ENCODE measurements around the gene JAG2. TPM values are rescaled to one million over a fixed set of nuclear protein-coding genes. Genes with fewer than 3 reads are reported as not detected.

Gene JAG2
- total and polyA plus RNA-seq, 2 of the 4 experiments (the other 2 are of a cell fraction), result 0.18 to 0.58 TPM

GRCh38 chr14:105209646-105210045, 41.1 kb upstream of the JAG2 start:
- H2AK5ac ChIP-seq (ENCODE audit: low read depth, low read length), result no peak overlapping the region
- 96% methylated on average over 8 of the region's 16 CpGs; no CpG with 5 or more reads in 1 of the 2 experiments for WGBS, 2 experiments (ENCODE audit: extremely low coverage in 2 of 2, insufficient read length in 1 of 2)
- no peak overlapping the region for H2BK120ac ChIP-seq (ENCODE audit: low read depth, low read length)
- no peak overlapping the region for H3K56ac ChIP-seq (ENCODE audit: extremely low read depth, insufficient read depth, low read length)
- no TSS peak for BruUV-seq (replicated peaks)
- H4K8ac ChIP-seq (ENCODE audit: low read depth in 2 of 2, low read length in 2 of 2), result no peak overlapping the region
- no peak overlapping the region for H2BK5ac ChIP-seq (ENCODE audit: low read depth, low read length, poor library complexity, severe bottlenecking)
- H3K79me1 ChIP-seq (ENCODE audit: low read depth in 1 of 2, low read length in 2 of 2), result no peaks in the 10 kb centered on the region
- H3K4me2 ChIP-seq (ENCODE audit: low read depth, low read length), result no peak overlapping the region
- H3K4ac ChIP-seq (ENCODE audit: low read depth, low read length), result no peak overlapping the region
- no peak overlapping the region for H3K4me3 ChIP-seq (ENCODE audit: insufficient read depth, low read depth, low read length)
- H4K20me1 ChIP-seq (ENCODE audit: insufficient read depth, low read length), result peaks cover 3% of the 10 kb centered on the region; the same call in 1 of the 2 replicates
- DNase-seq (no peak), ATAC-seq (ENCODE audit: low read depth) (no peak)
- no peak overlapping the region for H3K27ac ChIP-seq (ENCODE audit: insufficient read depth, low read length)
- no peaks in the 10 kb centered on the region; the same call in 1 of the 2 replicates for H3K4me1 ChIP-seq (ENCODE audit: control insufficient read depth, insufficient read depth, low read length)
- H3K9ac ChIP-seq (ENCODE audit: low read depth, low read length), result no peak overlapping the region
- H4K5ac ChIP-seq (ENCODE audit: low read depth, low read length), result no peak overlapping the region
- no peaks in the 10 kb centered on the region for H3K9me3 ChIP-seq (ENCODE audit: control insufficient read depth, insufficient read depth, low read length)
- peaks cover 14% of the 10 kb centered on the region for H3K36me3 ChIP-seq (ENCODE audit: control insufficient read depth, insufficient read depth, low read length)
- no peak overlapping the region for H4K91ac ChIP-seq (ENCODE audit: insufficient read depth, low read depth, low read length)
- intact Hi-C loops (cut with micrococcal nuclease) (no loop called here), dilution Hi-C loops (cut with HindIII; ENCODE audit: low sequenced_read_pairs, unreplicated experiment) (no loop called here), in situ Hi-C loops (cut with MboI; ENCODE audit: low sequenced_read_pairs) (no loop called here)
- no peak overlapping the region for H2AFZ ChIP-seq (replicated peaks; ENCODE audit: low read length, poor library complexity)
- no peaks in the 10 kb centered on the region for H3K27me3 ChIP-seq (ENCODE audit: control insufficient read depth, insufficient read depth, low read length)
- no peak overlapping the region for H2BK20ac ChIP-seq (ENCODE audit: low read depth, low read length)
- H2BK15ac ChIP-seq (ENCODE audit: low read depth, low read length), result no peak overlapping the region
- ChIA-PET CTCF (no interaction called here), POLR2A (ENCODE audit: unreplicated experiment) (no interaction called here)
- H2AK9ac ChIP-seq (replicated peaks; ENCODE audit: low read depth, low read length, poor library complexity), result no peak overlapping the region
- no peak overlapping the region for H3K23ac ChIP-seq (ENCODE audit: low read depth, low read length)
- no peaks in the 10 kb centered on the region for H3K9me1 ChIP-seq (ENCODE audit: insufficient read depth, low read length)
- no peak overlapping the region for H3K18ac ChIP-seq (ENCODE audit: low read depth, low read length)
- TF ChIP-seq NFE2L2 (IDR thresholded peaks at IDR 0.05; ENCODE audit: low read depth, low read length) (no peak), FOS (IDR thresholded peaks at IDR 0.05; ENCODE audit: low read depth, low read length) (no peak), MAFK (IDR thresholded peaks at IDR 0.05; ENCODE audit: low read depth, low read length) (no peak), CHD1 (IDR thresholded peaks at IDR 0.05; ENCODE audit: low read depth, low read length) (no peak), RCOR1 (IDR thresholded peaks at IDR 0.05; ENCODE audit: insufficient replicate concordance, low read length) (no peak), SMC3 (IDR thresholded peaks at IDR 0.05; ENCODE audit: low read depth, low read length) (no peak), MAZ (IDR thresholded peaks at IDR 0.05; ENCODE audit: borderline replicate concordance, low read depth, low read length) (no peak), ELK1 (IDR thresholded peaks at IDR 0.05; ENCODE audit: borderline replicate concordance, low read depth, low read length) (no peak)
- H3K14ac ChIP-seq (replicated peaks; ENCODE audit: low read depth, low read length), result no peak overlapping the region

Measured in IMR-90 (cell line).